ENCODE results near the gene MEN1. TPM values are rescaled to one million over a fixed set of nuclear protein-coding genes. Genes with fewer than 3 reads are reported as not detected.
A peak's percentile ranks its signal among the peaks of the same experiment; 100 is the strongest.

Gene MEN1
- total and polyA plus RNA-seq, 9 of the 15 experiments (the other 6 are each of a cell fraction or from before 2014, with no cell fraction given) = 3.4 to 57.2 (median 19.3) TPM

DNA sequence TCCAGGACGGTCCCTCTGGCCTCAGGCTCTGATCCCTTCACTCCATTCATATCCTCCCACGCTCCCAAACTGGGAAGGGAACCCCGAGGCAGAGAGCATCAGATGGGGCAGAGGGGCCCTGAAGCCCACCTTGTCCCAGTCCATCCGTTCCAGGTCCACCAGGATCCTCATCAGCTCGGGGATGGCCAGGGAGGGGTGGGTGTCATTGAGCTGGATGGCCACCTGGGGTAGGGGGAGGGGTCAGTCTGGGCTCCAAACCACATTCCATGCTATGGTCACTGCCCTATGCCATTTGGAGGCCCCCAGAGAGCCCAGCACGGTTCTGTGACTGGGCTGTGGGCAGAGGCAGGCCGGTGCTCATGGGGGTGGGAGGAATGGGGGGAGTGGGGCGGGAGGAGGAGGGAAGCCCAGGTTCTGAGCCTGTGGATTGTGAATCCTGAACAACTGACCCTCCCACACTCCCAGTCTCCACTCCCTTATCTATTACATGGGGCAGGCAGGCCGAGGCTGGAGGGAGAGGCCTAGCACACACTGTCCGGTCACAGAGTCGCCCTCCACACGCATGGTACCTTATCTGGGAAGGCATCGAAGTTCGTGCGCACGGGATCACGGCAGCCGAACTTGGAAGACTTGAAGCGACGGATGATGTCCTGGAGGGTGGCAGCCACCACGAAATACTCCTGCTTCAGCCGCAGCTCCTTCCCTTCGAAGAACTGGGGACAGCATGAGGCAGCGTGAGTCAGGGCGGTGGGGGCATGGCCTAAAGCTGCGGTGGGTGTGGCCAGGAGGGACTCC, 56.0 kb downstream of the MEN1 start (continued):
- TF ChIP-seq, protein P1, sequence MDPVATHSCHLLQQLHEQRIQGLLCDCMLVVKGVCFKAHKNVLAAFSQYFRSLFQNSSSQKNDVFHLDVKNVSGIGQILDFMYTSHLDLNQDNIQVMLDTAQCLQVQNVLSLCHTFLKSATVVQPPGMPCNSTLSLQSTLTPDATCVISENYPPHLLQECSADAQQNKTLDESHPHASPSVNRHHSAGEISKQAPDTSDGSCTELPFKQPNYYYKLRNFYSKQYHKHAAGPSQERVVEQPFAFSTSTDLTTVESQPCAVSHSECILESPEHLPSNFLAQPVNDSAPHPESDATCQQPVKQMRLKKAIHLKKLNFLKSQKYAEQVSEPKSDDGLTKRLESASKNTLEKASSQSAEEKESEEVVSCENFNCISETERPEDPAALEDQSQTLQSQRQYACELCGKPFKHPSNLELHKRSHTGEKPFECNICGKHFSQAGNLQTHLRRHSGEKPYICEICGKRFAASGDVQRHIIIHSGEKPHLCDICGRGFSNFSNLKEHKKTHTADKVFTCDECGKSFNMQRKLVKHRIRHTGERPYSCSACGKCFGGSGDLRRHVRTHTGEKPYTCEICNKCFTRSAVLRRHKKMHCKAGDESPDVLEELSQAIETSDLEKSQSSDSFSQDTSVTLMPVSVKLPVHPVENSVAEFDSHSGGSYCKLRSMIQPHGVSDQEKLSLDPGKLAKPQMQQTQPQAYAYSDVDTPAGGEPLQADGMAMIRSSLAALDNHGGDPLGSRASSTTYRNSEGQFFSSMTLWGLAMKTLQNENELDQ (CRISPR knock-in tag; IDR thresholded peaks at IDR 0.05; ENCODE audit: borderline replicate concordance) = no peak
- TF ChIP-seq NRF1 (conservative IDR thresholded peaks at IDR 0.05 in 1 of 2, IDR thresholded peaks at IDR 0.05 in 1 of 2) = peak; percentile 63 to 67
- TF ChIP-seq, protein P2, sequence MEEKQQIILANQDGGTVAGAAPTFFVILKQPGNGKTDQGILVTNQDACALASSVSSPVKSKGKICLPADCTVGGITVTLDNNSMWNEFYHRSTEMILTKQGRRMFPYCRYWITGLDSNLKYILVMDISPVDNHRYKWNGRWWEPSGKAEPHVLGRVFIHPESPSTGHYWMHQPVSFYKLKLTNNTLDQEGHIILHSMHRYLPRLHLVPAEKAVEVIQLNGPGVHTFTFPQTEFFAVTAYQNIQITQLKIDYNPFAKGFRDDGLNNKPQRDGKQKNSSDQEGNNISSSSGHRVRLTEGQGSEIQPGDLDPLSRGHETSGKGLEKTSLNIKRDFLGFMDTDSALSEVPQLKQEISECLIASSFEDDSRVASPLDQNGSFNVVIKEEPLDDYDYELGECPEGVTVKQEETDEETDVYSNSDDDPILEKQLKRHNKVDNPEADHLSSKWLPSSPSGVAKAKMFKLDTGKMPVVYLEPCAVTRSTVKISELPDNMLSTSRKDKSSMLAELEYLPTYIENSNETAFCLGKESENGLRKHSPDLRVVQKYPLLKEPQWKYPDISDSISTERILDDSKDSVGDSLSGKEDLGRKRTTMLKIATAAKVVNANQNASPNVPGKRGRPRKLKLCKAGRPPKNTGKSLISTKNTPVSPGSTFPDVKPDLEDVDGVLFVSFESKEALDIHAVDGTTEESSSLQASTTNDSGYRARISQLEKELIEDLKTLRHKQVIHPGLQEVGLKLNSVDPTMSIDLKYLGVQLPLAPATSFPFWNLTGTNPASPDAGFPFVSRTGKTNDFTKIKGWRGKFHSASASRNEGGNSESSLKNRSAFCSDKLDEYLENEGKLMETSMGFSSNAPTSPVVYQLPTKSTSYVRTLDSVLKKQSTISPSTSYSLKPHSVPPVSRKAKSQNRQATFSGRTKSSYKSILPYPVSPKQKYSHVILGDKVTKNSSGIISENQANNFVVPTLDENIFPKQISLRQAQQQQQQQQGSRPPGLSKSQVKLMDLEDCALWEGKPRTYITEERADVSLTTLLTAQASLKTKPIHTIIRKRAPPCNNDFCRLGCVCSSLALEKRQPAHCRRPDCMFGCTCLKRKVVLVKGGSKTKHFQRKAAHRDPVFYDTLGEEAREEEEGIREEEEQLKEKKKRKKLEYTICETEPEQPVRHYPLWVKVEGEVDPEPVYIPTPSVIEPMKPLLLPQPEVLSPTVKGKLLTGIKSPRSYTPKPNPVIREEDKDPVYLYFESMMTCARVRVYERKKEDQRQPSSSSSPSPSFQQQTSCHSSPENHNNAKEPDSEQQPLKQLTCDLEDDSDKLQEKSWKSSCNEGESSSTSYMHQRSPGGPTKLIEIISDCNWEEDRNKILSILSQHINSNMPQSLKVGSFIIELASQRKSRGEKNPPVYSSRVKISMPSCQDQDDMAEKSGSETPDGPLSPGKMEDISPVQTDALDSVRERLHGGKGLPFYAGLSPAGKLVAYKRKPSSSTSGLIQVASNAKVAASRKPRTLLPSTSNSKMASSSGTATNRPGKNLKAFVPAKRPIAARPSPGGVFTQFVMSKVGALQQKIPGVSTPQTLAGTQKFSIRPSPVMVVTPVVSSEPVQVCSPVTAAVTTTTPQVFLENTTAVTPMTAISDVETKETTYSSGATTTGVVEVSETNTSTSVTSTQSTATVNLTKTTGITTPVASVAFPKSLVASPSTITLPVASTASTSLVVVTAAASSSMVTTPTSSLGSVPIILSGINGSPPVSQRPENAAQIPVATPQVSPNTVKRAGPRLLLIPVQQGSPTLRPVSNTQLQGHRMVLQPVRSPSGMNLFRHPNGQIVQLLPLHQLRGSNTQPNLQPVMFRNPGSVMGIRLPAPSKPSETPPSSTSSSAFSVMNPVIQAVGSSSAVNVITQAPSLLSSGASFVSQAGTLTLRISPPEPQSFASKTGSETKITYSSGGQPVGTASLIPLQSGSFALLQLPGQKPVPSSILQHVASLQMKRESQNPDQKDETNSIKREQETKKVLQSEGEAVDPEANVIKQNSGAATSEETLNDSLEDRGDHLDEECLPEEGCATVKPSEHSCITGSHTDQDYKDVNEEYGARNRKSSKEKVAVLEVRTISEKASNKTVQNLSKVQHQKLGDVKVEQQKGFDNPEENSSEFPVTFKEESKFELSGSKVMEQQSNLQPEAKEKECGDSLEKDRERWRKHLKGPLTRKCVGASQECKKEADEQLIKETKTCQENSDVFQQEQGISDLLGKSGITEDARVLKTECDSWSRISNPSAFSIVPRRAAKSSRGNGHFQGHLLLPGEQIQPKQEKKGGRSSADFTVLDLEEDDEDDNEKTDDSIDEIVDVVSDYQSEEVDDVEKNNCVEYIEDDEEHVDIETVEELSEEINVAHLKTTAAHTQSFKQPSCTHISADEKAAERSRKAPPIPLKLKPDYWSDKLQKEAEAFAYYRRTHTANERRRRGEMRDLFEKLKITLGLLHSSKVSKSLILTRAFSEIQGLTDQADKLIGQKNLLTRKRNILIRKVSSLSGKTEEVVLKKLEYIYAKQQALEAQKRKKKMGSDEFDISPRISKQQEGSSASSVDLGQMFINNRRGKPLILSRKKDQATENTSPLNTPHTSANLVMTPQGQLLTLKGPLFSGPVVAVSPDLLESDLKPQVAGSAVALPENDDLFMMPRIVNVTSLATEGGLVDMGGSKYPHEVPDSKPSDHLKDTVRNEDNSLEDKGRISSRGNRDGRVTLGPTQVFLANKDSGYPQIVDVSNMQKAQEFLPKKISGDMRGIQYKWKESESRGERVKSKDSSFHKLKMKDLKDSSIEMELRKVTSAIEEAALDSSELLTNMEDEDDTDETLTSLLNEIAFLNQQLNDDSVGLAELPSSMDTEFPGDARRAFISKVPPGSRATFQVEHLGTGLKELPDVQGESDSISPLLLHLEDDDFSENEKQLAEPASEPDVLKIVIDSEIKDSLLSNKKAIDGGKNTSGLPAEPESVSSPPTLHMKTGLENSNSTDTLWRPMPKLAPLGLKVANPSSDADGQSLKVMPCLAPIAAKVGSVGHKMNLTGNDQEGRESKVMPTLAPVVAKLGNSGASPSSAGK (IDR thresholded peaks at IDR 0.05) = peak; percentile 94
- TF ChIP-seq C11orf30 (IDR thresholded peaks at IDR 0.05; ENCODE audit: low read depth) = no peak
- TF ChIP-seq ZFX (CRISPR knock-in tag; IDR thresholded peaks at IDR 0.05) = peak; percentile 92
- 0 out of 4 replicates have a peak, but pooled peaks of 1 of the 2 experiments have one; percentile 12 for TF ChIP-seq KDM1A (IDR thresholded peaks at IDR 0.05)
- TF ChIP-seq, protein P3, sequence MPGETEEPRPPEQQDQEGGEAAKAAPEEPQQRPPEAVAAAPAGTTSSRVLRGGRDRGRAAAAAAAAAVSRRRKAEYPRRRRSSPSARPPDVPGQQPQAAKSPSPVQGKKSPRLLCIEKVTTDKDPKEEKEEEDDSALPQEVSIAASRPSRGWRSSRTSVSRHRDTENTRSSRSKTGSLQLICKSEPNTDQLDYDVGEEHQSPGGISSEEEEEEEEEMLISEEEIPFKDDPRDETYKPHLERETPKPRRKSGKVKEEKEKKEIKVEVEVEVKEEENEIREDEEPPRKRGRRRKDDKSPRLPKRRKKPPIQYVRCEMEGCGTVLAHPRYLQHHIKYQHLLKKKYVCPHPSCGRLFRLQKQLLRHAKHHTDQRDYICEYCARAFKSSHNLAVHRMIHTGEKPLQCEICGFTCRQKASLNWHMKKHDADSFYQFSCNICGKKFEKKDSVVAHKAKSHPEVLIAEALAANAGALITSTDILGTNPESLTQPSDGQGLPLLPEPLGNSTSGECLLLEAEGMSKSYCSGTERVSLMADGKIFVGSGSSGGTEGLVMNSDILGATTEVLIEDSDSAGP (CRISPR knock-in tag; IDR thresholded peaks at IDR 0.05) = peak; percentile 19; the same call in 1 of the 2 replicates
- TF ChIP-seq RBFOX2 (IDR thresholded peaks at IDR 0.05; ENCODE audit: low read depth, low read length) = peak; percentile 47; the same call in 1 of the 2 replicates
- TF ChIP-seq ZNF431 (CRISPR knock-in tag; IDR thresholded peaks at IDR 0.05) = no peak
- TF ChIP-seq MEF2D (tag; conservative IDR thresholded peaks at IDR 0.05; ENCODE audit: low read depth) = 0 out of 2 replicates have a peak, but pooled peaks have one; percentile 46
